ENCODE measurements around the gene S100A8. TPM values are rescaled to one million over a fixed set of nuclear protein-coding genes. Genes with fewer than 3 reads are reported as not detected.
"Not testable (repeated sequence)": the region's sequence is repeated elsewhere in the genome, so short reads cannot be mapped to it uniquely, and the experiment has no call there.

S100A8 gene
- total RNA-seq = 3.9 TPM

GRCh38 chr1:153390938-153391710 lies at the start of gene S100A8:
S100A8 (minus strand) TSS chr1:153391073; CDS start chr1:153390535, 538 bp downstream.
- no peak for DNase-seq

GRCh38 chr1:153439273-153439672 lies 48.4 kb upstream of the S100A8 start:
- no peak for DNase-seq

- no peak for DNase-seq
Observed at GRCh38 chr1:153438599-153438998, 47.7 kb upstream of the S100A8 start.

GRCh38 chr1:153437236-153437635 lies 46.4 kb upstream of the S100A8 start:
- no peak for DNase-seq

- DNase-seq = no peak
Observed at GRCh38 chr1:153434746-153435455, 44.0 kb upstream of the S100A8 start.

- DNase-seq = no peak
Observed at GRCh38 chr1:153432874-153433681, 42.2 kb upstream of the S100A8 start.

- no peak for DNase-seq
Observed at GRCh38 chr1:153431928-153432327, 41.1 kb upstream of the S100A8 start.

- DNase-seq = no peak
Observed at GRCh38 chr1:153431427-153431826, 40.6 kb upstream of the S100A8 start.

- no peak for DNase-seq
Observed at GRCh38 chr1:153431002-153431401, 40.1 kb upstream of the S100A8 start.

GRCh38 chr1:153430561-153430960 lies 39.7 kb upstream of the S100A8 start:
- no peak for DNase-seq

GRCh38 chr1:153430166-153430553 lies 39.3 kb upstream of the S100A8 start:
- no peak for DNase-seq

GRCh38 chr1:153429266-153430165 lies 38.6 kb upstream of the S100A8 start:
- DNase-seq = no peak

GRCh38 chr1:153428791-153429190 lies 37.9 kb upstream of the S100A8 start:
- no peak for DNase-seq

GRCh38 chr1:153428073-153428638 lies 37.3 kb upstream of the S100A8 start:
- no peak for DNase-seq

- DNase-seq = no peak
Observed at GRCh38 chr1:153426809-153427208, 35.9 kb upstream of the S100A8 start.

- no peak for DNase-seq
Observed at GRCh38 chr1:153422450-153423068, 31.7 kb upstream of the S100A8 start.

GRCh38 chr1:153420306-153420705 lies 29.4 kb upstream of the S100A8 start:
- DNase-seq = no peak

- not testable (repeated sequence) for DNase-seq
Observed at GRCh38 chr1:153419436-153419793, 28.5 kb upstream of the S100A8 start.

GRCh38 chr1:153418758-153419435 lies 28.0 kb upstream of the S100A8 start:
- DNase-seq = not testable (repeated sequence)

- no peak for DNase-seq
Observed at GRCh38 chr1:153417136-153417888, 26.4 kb upstream of the S100A8 start.

All from occipital lobe (tissue), 2 donors.